Measurements from ENCODE around the gene ALK.

GRCh38 chr2:29154610-29155009 is 766.8 kb downstream of the ALK start:
- TF ChIP-seq POLR2A (IDR thresholded peaks at IDR 0.05; ENCODE audit: low read length) (no peak), GATA1 (IDR thresholded peaks at IDR 0.05; ENCODE audit: low read depth, low read length) (no peak)
